OCI-LY7 (cell line): ENCODE results near the gene WWTR1.

ENCODE experiments used
- EZH2phosphoT487 ChIP-seq: fragments of 200-600 bp; sonication (generic); IDR thresholded peaks from 2 replicates; pipeline ENCODE4 v1.6.1; 2018; ENCODE audit warnings: low read depth, borderline replicate concordance, mild to moderate bottlenecking, mixed run types, antibody characterized with exemption, low read length, moderate library complexity, mixed read lengths
- TF ChIP-seq, protein P1 (sequence below): fragments of 200-600 bp; sonication (generic); conservative IDR thresholded peaks from 2 replicates; pipeline ENCODE4 v1.5.1; 2014; ENCODE audit warnings: mild to moderate bottlenecking, antibody characterized with exemption, low read length, moderate library complexity, mixed read lengths

- TF ChIP-seq, protein P1, sequence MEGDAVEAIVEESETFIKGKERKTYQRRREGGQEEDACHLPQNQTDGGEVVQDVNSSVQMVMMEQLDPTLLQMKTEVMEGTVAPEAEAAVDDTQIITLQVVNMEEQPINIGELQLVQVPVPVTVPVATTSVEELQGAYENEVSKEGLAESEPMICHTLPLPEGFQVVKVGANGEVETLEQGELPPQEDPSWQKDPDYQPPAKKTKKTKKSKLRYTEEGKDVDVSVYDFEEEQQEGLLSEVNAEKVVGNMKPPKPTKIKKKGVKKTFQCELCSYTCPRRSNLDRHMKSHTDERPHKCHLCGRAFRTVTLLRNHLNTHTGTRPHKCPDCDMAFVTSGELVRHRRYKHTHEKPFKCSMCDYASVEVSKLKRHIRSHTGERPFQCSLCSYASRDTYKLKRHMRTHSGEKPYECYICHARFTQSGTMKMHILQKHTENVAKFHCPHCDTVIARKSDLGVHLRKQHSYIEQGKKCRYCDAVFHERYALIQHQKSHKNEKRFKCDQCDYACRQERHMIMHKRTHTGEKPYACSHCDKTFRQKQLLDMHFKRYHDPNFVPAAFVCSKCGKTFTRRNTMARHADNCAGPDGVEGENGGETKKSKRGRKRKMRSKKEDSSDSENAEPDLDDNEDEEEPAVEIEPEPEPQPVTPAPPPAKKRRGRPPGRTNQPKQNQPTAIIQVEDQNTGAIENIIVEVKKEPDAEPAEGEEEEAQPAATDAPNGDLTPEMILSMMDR: no peak
- no peak for TF ChIP-seq EZH2phosphoT487
Observed at GRCh38 chr3:149555927-149556326, 101.9 kb downstream of the WWTR1 start.
